Neural cell (in vitro differentiated cells): ENCODE results near the gene POC5. TPM values are rescaled to one million over a fixed set of nuclear protein-coding genes. Genes with fewer than 3 reads are reported as not detected.
"Not testable (repeated sequence)": the region's sequence is repeated elsewhere in the genome, so short reads cannot be mapped to it uniquely, and the experiment has no call there.

Source experiments
- H2AFZ ChIP-seq: fragments of 200-600, 300-800 bp; sonication (generic), shearing (Covaris generic); 2 replicates; pipeline ENCODE4 v1.6.0; 2014; ENCODE audit warnings: low read depth, mild to moderate bottlenecking, antibody characterized with exemption, low read length, moderate library complexity
- H3F3A ChIP-seq: fragments of 200-600 bp; shearing (Covaris generic); 2 replicates; pipeline ENCODE4 v1.6.1; 2016; ENCODE audit warnings: mild to moderate bottlenecking, moderate library complexity, mixed read lengths, antibody characterized with exemption, low read length; ENCODE audit not compliant: insufficient read depth, poor library complexity, severe bottlenecking
- H3K27ac ChIP-seq: fragments of 200-600, 300-800 bp; sonication (generic), shearing (Covaris generic); 2 replicates; pipeline ENCODE4 v1.5.1; 2014; ENCODE audit warnings: mild to moderate bottlenecking, low read length, moderate library complexity
- H3K27me3 ChIP-seq: fragments of 300-800, 200-600 bp; sonication (generic), shearing (Covaris generic); 2 replicates; pipeline ENCODE4 v1.6.0; 2014; ENCODE audit warnings: mild to moderate bottlenecking, low read depth, low read length, moderate library complexity; ENCODE audit not compliant: insufficient read depth
- H3K36me3 ChIP-seq: fragments of 300-800, 200-600 bp; sonication (generic), shearing (Covaris generic); 2 replicates; pipeline ENCODE4 v1.5.1; 2014; ENCODE audit warnings: mild to moderate bottlenecking, antibody characterized with exemption, low read length, moderate library complexity; ENCODE audit not compliant: insufficient read depth
- H3K4me2 ChIP-seq: fragments of 300-800, 200-600 bp; sonication (generic), shearing (Covaris generic); 2 replicates; pipeline ENCODE4 v1.6.0; 2014; ENCODE audit warnings: mild to moderate bottlenecking, low read length
- H3K4me3 ChIP-seq: fragments of 300-800, 200-600 bp; sonication (generic), shearing (Covaris generic); 2 replicates; pipeline ENCODE4 v1.5.1; 2014; ENCODE audit warnings: mild to moderate bottlenecking, low read length, moderate library complexity
- H3K79me2 ChIP-seq: fragments of 200-600 bp; shearing (Covaris generic); replicated peaks from 2 replicates; pipeline ENCODE4 v1.6.0; 2014; ENCODE audit warnings: mild to moderate bottlenecking, low read length, moderate library complexity; ENCODE audit not compliant: insufficient read depth
- H3K9ac ChIP-seq: fragments of 300-800, 200-600 bp; sonication (generic), shearing (Covaris generic); 2 replicates; pipeline ENCODE4 v1.6.1; 2016; ENCODE audit warnings: mild to moderate bottlenecking, low read length, mixed read lengths
- H3K9me2 ChIP-seq: fragments of 200-600 bp; shearing (Covaris generic); 2 replicates; pipeline ENCODE4 v1.6.1; 2016; ENCODE audit warnings: mild to moderate bottlenecking, low read length, mixed read lengths; ENCODE audit not compliant: insufficient read depth
- H3K9me3 ChIP-seq: fragments of 200-600, 300-800 bp; sonication (generic), shearing (Covaris generic); 2 replicates; pipeline ENCODE4 v1.6.1; 2016; ENCODE audit warnings: mild to moderate bottlenecking, mixed run types, low read length, moderate library complexity, mixed read lengths
- H4K20me1 ChIP-seq: fragments of 200-600 bp; shearing (Covaris generic); 2 replicates; pipeline ENCODE4 v1.6.1; 2016; ENCODE audit warnings: mild to moderate bottlenecking, mixed run types; ENCODE audit not compliant: insufficient read depth
- EP300 ChIP-seq: fragments of 450-650 bp; conservative IDR thresholded peaks from 2 replicates; pipeline ENCODE4 v1.6.1; 2014; ENCODE audit warnings: antibody characterized with exemption, mild to moderate bottlenecking, moderate library complexity; ENCODE audit not compliant: poor library complexity, severe bottlenecking
- EZH2 ChIP-seq: fragments of 200-600, 300-800 bp; shearing (Covaris generic), sonication (generic); IDR thresholded peaks from 2 replicates; pipeline ENCODE4 v1.6.1; 2014; ENCODE audit warnings: antibody characterized with exemption, low read length, borderline replicate concordance, mild to moderate bottlenecking; ENCODE audit not compliant: insufficient read depth, poor library complexity, severe bottlenecking
- MXI1 ChIP-seq: fragments of 450-650 bp; conservative IDR thresholded peaks from 2 replicates; pipeline ENCODE4 v1.6.1; 2014; ENCODE audit warnings: antibody characterized with exemption, mild to moderate bottlenecking; ENCODE audit not compliant: poor library complexity, severe bottlenecking
- POLR2AphosphoS5 ChIP-seq: IDR thresholded peaks from 2 replicates; pipeline ENCODE4 v1.6.1; 2012
- RAD21 ChIP-seq: fragments of 450-650 bp; conservative IDR thresholded peaks from 2 replicates; pipeline ENCODE4 v1.6.1; 2014; ENCODE audit warnings: antibody characterized with exemption, mild to moderate bottlenecking, moderate library complexity
- SMC3 ChIP-seq: fragments of 450-650 bp; conservative IDR thresholded peaks from 2 replicates; pipeline ENCODE4 v1.6.1; 2014; ENCODE audit warnings: antibody characterized with exemption, mild to moderate bottlenecking, moderate library complexity; ENCODE audit not compliant: poor library complexity
- TAF1 ChIP-seq: IDR thresholded peaks from 2 replicates; pipeline ENCODE4 v1.6.1; 2012; ENCODE audit warnings: low read depth
- polyA plus RNA-seq: library from polyadenylated mRNA; depleted of rRNA; stranded (reverse); fragments of >200 nt; gene quantifications from 2 replicates; pipeline ENCODE4 v1.2.3, GENCODE V29; 2014
- TF ChIP-seq, protein P1 (sequence below): fragments of 450-650 bp; IDR thresholded peaks from 2 replicates; pipeline ENCODE4 v1.5.1; 2014; ENCODE audit warnings: antibody characterized with exemption, mild to moderate bottlenecking, moderate library complexity; ENCODE audit not compliant: poor library complexity, severe bottlenecking
- TF ChIP-seq, protein P2 (sequence below): IDR thresholded peaks from 2 replicates; pipeline ENCODE4 v1.6.1; 2012; ENCODE audit warnings: borderline replicate concordance

POC5 gene
- polyA plus RNA-seq, 1 donor from 2014 or later, result 36.1 TPM

DNA sequence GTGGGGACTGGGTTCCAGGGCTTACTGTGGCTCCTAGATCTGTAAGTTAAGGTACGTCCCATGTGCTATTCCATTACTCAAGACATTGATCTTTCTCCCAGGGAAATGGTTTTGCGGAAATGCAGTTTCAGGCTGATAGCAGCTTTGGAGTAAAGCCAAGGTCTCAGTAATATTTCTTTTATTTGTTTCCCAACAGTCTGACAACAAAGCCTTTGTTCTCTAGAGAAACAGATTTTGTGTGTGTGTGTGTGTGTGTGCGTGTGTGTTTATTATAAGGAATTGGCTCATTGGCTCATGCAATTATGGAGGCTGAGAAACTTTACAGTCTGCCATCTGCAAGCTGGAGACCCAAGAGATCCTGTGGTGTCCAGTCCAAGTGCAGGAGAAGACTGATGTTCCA lies 12.1 kb upstream of the POC5 start:
- Histone ChIP-seq H3K9me3 (no peaks in the 10 kb centered on the region), H3K4me3 (no peak overlapping the region), H3K79me2 (no peaks in the 10 kb centered on the region), H4K20me1 (no peaks in the 10 kb centered on the region), H2AFZ (no peak overlapping the region), H3K27ac (no peak overlapping the region), H3K4me2 (no peak overlapping the region), H3F3A (no peaks in the 10 kb centered on the region), H3K27me3 (no peaks in the 10 kb centered on the region), H3K9me2 (no peaks in the 10 kb centered on the region), H3K9ac (no peak overlapping the region), H3K36me3 (no peaks in the 10 kb centered on the region)
- TF ChIP-seq EP300, result no peak
- TF ChIP-seq, protein P1, sequence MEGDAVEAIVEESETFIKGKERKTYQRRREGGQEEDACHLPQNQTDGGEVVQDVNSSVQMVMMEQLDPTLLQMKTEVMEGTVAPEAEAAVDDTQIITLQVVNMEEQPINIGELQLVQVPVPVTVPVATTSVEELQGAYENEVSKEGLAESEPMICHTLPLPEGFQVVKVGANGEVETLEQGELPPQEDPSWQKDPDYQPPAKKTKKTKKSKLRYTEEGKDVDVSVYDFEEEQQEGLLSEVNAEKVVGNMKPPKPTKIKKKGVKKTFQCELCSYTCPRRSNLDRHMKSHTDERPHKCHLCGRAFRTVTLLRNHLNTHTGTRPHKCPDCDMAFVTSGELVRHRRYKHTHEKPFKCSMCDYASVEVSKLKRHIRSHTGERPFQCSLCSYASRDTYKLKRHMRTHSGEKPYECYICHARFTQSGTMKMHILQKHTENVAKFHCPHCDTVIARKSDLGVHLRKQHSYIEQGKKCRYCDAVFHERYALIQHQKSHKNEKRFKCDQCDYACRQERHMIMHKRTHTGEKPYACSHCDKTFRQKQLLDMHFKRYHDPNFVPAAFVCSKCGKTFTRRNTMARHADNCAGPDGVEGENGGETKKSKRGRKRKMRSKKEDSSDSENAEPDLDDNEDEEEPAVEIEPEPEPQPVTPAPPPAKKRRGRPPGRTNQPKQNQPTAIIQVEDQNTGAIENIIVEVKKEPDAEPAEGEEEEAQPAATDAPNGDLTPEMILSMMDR, result no peak
- TF ChIP-seq TAF1, result no peak
- TF ChIP-seq MXI1, result no peak
- no peak for TF ChIP-seq RAD21
- no peak for TF ChIP-seq POLR2AphosphoS5
- no peak for TF ChIP-seq SMC3
- TF ChIP-seq, protein P2, sequence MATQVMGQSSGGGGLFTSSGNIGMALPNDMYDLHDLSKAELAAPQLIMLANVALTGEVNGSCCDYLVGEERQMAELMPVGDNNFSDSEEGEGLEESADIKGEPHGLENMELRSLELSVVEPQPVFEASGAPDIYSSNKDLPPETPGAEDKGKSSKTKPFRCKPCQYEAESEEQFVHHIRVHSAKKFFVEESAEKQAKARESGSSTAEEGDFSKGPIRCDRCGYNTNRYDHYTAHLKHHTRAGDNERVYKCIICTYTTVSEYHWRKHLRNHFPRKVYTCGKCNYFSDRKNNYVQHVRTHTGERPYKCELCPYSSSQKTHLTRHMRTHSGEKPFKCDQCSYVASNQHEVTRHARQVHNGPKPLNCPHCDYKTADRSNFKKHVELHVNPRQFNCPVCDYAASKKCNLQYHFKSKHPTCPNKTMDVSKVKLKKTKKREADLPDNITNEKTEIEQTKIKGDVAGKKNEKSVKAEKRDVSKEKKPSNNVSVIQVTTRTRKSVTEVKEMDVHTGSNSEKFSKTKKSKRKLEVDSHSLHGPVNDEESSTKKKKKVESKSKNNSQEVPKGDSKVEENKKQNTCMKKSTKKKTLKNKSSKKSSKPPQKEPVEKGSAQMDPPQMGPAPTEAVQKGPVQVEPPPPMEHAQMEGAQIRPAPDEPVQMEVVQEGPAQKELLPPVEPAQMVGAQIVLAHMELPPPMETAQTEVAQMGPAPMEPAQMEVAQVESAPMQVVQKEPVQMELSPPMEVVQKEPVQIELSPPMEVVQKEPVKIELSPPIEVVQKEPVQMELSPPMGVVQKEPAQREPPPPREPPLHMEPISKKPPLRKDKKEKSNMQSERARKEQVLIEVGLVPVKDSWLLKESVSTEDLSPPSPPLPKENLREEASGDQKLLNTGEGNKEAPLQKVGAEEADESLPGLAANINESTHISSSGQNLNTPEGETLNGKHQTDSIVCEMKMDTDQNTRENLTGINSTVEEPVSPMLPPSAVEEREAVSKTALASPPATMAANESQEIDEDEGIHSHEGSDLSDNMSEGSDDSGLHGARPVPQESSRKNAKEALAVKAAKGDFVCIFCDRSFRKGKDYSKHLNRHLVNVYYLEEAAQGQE, result no peak

DNA sequence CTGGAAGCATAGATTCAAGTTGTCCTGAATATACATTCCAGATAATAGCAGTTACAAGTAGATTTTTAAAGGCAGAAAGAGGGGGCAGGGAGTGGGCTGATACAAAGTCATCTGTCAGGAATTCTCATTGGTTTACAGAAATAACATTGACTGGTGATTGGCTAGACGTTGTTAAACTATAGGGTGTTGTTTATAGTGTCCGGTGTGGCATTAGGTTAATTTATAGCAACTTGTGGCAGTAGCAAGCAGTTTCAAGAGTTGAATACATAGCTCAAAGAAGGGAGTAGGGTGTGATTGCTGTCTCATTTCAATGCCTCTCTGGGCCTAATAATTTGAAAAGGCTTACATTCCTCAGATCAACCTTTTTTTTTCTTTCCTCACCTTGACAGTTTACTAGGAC lies 10.7 kb upstream of the POC5 start:
- Histone ChIP-seq H3K9ac (no peak overlapping the region), H2AFZ (no peak overlapping the region), H3K27me3 (no peaks in the 10 kb centered on the region), H3F3A (no peaks in the 10 kb centered on the region), H3K9me2 (no peaks in the 10 kb centered on the region), H3K27ac (no peak overlapping the region), H3K36me3 (no peaks in the 10 kb centered on the region), H3K79me2 (no peaks in the 10 kb centered on the region), H3K4me2 (no peak overlapping the region), H3K9me3 (no peaks in the 10 kb centered on the region), H3K4me3 (no peak overlapping the region), H4K20me1 (no peaks in the 10 kb centered on the region)
- no peak for TF ChIP-seq SMC3
- no peak for TF ChIP-seq MXI1
- no peak for TF ChIP-seq RAD21
- no peak for TF ChIP-seq TAF1
- TF ChIP-seq, protein P2, result no peak
- TF ChIP-seq, protein P1, result no peak
- no peak for TF ChIP-seq POLR2AphosphoS5
- TF ChIP-seq EP300, result no peak
- TF ChIP-seq EZH2, result no peak

DNA sequence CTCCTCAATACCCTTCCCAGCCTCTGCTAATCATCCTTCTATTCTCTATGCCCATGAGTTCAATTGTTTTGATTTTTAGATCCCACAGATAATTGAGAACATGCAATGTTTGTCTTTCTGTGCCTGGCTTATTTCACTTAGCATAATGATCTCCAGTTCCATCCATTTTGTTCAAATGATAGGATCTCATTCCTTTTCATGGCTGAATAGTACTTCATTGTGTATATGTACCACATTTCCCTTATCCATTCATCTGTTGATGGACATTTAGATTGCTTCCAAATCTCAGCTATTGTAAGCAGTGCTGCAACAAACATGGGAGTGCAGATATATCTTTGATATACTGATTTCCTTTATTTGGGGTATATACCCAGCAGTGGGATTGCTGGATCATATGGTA lies 9.0 kb upstream of the POC5 start:
- H2AFZ ChIP-seq, H3K27ac ChIP-seq, H3K27me3 ChIP-seq, H3K9me3 ChIP-seq, H3K79me2 ChIP-seq, H3K9me2 ChIP-seq, H3K9ac ChIP-seq, H3K36me3 ChIP-seq, H3K4me2 ChIP-seq, H4K20me1 ChIP-seq, H3K4me3 ChIP-seq, H3F3A ChIP-seq: not testable (repeated sequence)
